ENCODE measurements around the gene SLC7A6OS. TPM values are rescaled to one million over a fixed set of nuclear protein-coding genes. Genes with fewer than 3 reads are reported as not detected.

The SLC7A6OS gene
- total RNA-seq, 1 experiment from 2014 or later: 15.6 TPM

GRCh38 chr16:68255712-68256111 is 55.0 kb downstream of the SLC7A6OS start:
- Histone ChIP-seq H3K4me3 (no peak overlapping the region), H3K4me1 (replicated peaks) (peaks cover 16% of the 10 kb centered on the region), H3K27ac (no peak overlapping the region), H3K9me3 (replicated peaks) (no peaks in the 10 kb centered on the region), H3K36me3 (peaks cover 60% of the 10 kb centered on the region), H3K27me3 (replicated peaks) (no peaks in the 10 kb centered on the region)
- DNase-seq (ENCODE audit: low read depth in 1 of 2, low spot score in 2 of 2): no peak

GRCh38 chr16:68253721-68254120 is 57.0 kb downstream of the SLC7A6OS start:
- no peak overlapping the region for H3K27ac ChIP-seq
- H3K36me3 ChIP-seq: peaks cover 56% of the 10 kb centered on the region
- no peak for DNase-seq (ENCODE audit: low read depth in 1 of 2, low spot score in 2 of 2)
- H3K4me3 ChIP-seq: no peak overlapping the region
- peaks cover 16% of the 10 kb centered on the region for H3K4me1 ChIP-seq (replicated peaks)
- no peaks in the 10 kb centered on the region for H3K27me3 ChIP-seq (replicated peaks)
- H3K9me3 ChIP-seq (replicated peaks): no peaks in the 10 kb centered on the region

- no peak for DNase-seq (ENCODE audit: low read depth in 1 of 2, low spot score in 2 of 2)
- Histone ChIP-seq H3K36me3 (peaks cover 49% of the 10 kb centered on the region), H3K4me3 (no peak overlapping the region), H3K27me3 (replicated peaks) (no peaks in the 10 kb centered on the region), H3K9me3 (replicated peaks) (no peaks in the 10 kb centered on the region), H3K4me1 (replicated peaks) (peaks cover 4% of the 10 kb centered on the region), H3K27ac (no peak overlapping the region)
These were observed 58.4 kb downstream of the SLC7A6OS start for GRCh38 chr16:68252383-68252782.

- H3K27ac ChIP-seq: no peak overlapping the region
- H3K9me3 ChIP-seq (replicated peaks): no peaks in the 10 kb centered on the region
- H3K4me1 ChIP-seq (replicated peaks): no peaks in the 10 kb centered on the region
- peaks cover 45% of the 10 kb centered on the region for H3K36me3 ChIP-seq
- DNase-seq (ENCODE audit: low read depth in 1 of 2, low spot score in 2 of 2): no peak
- H3K4me3 ChIP-seq: no peak overlapping the region
- H3K27me3 ChIP-seq (replicated peaks): no peaks in the 10 kb centered on the region
These were observed 58.9 kb downstream of the SLC7A6OS start for GRCh38 chr16:68251832-68252231.

GRCh38 chr16:68250951-68251350 is 59.8 kb downstream of the SLC7A6OS start:
- DNase-seq (ENCODE audit: low read depth in 1 of 2, low spot score in 2 of 2): no peak
- Histone ChIP-seq H3K27me3 (replicated peaks) (no peaks in the 10 kb centered on the region), H3K36me3 (peaks cover 44% of the 10 kb centered on the region), H3K9me3 (replicated peaks) (no peaks in the 10 kb centered on the region), H3K27ac (no peak overlapping the region), H3K4me3 (no peak overlapping the region), H3K4me1 (replicated peaks) (peaks cover 4% of the 10 kb centered on the region)

- Histone ChIP-seq H3K36me3 (peaks cover 29% of the 10 kb centered on the region), H3K9me3 (replicated peaks) (no peaks in the 10 kb centered on the region), H3K4me1 (replicated peaks) (peaks cover 13% of the 10 kb centered on the region), H3K4me3 (no peak overlapping the region), H3K27me3 (replicated peaks) (no peaks in the 10 kb centered on the region), H3K27ac (no peak overlapping the region)
- no peak for DNase-seq (ENCODE audit: low read depth in 1 of 2, low spot score in 2 of 2)
These were observed 61.4 kb downstream of the SLC7A6OS start for GRCh38 chr16:68249371-68249770.

Other genes with a start within 250 kb of the SLC7A6OS start
- gene NFATC3, start 225.6 kb downstream of the SLC7A6OS start, total RNA-seq (2014; rRNA removed; shearing (Covaris generic)): 19.8 and 33.8 TPM in 2 replicates
- gene ESRP2, start 74.8 kb downstream of the SLC7A6OS start, total RNA-seq (2014; rRNA removed; shearing (Covaris generic)): 0.24 TPM in 1 of 2 replicates, not detected in the other
- gene PLA2G15, start 65.6 kb downstream of the SLC7A6OS start, total RNA-seq (2014; rRNA removed; shearing (Covaris generic)): 20.3 and 28.9 TPM in 2 replicates
- gene SLC7A6, start 46.4 kb downstream of the SLC7A6OS start, total RNA-seq (2014; rRNA removed; shearing (Covaris generic)): 13.2 and 27.4 TPM in 2 replicates
- 58.8 and 58.9 TPM in 2 replicates for gene PRMT7, start 73 bp upstream of the SLC7A6OS start, total RNA-seq (2014; rRNA removed; shearing (Covaris generic))
- 1.3 TPM in 1 of 2 replicates, not detected in the other for gene SMPD3, start 137.6 kb upstream of the SLC7A6OS start, total RNA-seq (2014; rRNA removed; shearing (Covaris generic))
- 14.4 and 18.2 TPM in 2 replicates for gene ZFP90, start 228.3 kb upstream of the SLC7A6OS start, total RNA-seq (2014; rRNA removed; shearing (Covaris generic))